Activated naive CD4-positive, alpha-beta T cell treated with anti-CD3 and anti-CD28 coated beads, Interleukin-2, amount 50 U/mL, for 72 hours (primary cell): ENCODE data around the gene SVIL. TPM values are rescaled to one million over a fixed set of nuclear protein-coding genes. Genes with fewer than 3 reads are reported as not detected.
A peak's percentile ranks its signal among the peaks of the same experiment; 100 is the strongest.
"Not testable (repeated sequence)": the region's sequence is repeated elsewhere in the genome, so short reads cannot be mapped to it uniquely, and the experiment has no call there.

Experiments used
- ATAC-seq, 2 donors: fragments of 150-1000 bp; cut with Tn5 transposase; 2 replicates each; pipeline ENCODE4 v1.10.0; 2021; ENCODE audit warnings: mild to moderate bottlenecking in 2 of 2, moderate library complexity in 2 of 2
- DNase-seq, 2 donors: peaks; one replicate each; pipeline ENCODE4 v3.0.0; 2021 to 2022; ENCODE audit warnings: low spot score in 2 of 2
- H3K27ac Mint-ChIP-seq, 2 donors: one replicate each; pipeline ENCODE4 v1.8.0; 2022; ENCODE audit warnings: mild to moderate bottlenecking in 2 of 2, mixed read lengths in 2 of 2
- H3K36me3 Mint-ChIP-seq, 2 donors: one replicate each; pipeline ENCODE4 v1.8.0; 2022; ENCODE audit warnings: mixed read lengths in 2 of 2
- H3K9me3 Mint-ChIP-seq, 2 donors: one replicate each; pipeline ENCODE4 v1.8.0; 2022; ENCODE audit warnings: mixed read lengths in 2 of 2
- total RNA-seq, 2 donors: library from RNA; stranded (reverse); gene quantifications; one replicate each; pipeline ENCODE4 v1.2.3, GENCODE V29; 2022

SVIL gene
- total RNA-seq, 2 donors from 2014 or later, result 7.4 to 12.4 TPM

GRCh38 chr10:29615195-29615594, 19.6 kb downstream of the SVIL start:
- DNase-seq (no peak), ATAC-seq (no peak)
- Mint-ChIP-seq H3K9me3 (peaks cover 0 to 6% of the 10 kb centered on the region in 2 donors), H3K27ac (no peak overlapping the region), H3K36me3 (peaks cover 9 to 11% of the 10 kb centered on the region in 2 donors)

DNA sequence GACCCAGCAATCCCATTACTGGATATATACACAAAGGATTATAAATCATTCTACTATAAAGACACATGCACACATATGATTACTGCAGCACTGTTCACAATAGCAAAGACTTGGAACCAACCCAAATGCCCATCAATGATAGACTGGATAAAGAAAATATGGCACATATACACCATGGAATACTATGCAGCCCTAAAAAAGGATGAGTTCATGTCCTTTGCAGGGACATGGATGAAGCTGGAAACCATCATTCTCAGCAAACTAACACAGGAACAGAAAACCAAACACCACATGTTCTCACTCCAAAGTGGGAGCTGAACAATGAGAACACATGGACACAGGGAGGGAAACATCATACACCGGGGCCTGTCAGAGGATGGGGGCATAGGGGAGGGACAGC, 20.5 kb downstream of the SVIL start:
- H3K36me3 Mint-ChIP-seq, result peaks cover 15 to 20% of the 10 kb centered on the region in 2 donors
- not testable (repeated sequence) for DNase-seq, ATAC-seq, H3K27ac Mint-ChIP-seq, H3K9me3 Mint-ChIP-seq

DNA sequence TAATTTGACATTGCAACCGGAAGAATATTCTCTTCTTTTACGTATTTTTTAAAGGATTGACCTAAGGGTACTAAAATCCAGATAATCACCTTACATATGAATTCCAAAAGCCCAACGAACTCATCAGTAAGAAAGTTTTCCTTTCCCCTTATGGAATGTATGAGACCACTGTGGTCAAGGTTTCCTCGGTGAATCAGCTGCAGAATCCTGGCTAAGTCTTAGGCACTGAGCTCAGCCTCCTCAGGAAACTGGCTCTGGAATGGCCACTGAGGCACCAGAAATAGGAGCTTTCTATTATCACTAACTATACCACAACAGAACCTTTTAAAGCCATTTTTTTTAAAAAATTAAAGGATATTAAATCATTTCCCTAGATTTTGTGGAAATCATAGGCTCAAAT, 21.0 kb downstream of the SVIL start:
- DNase-seq (no peak), ATAC-seq (no peak)
- H3K36me3 Mint-ChIP-seq, result peaks cover 18 to 24% of the 10 kb centered on the region in 2 donors
- H3K27ac Mint-ChIP-seq, result no peak overlapping the region
- peaks cover 6 to 8% of the 10 kb centered on the region in 2 donors for H3K9me3 Mint-ChIP-seq

DNA sequence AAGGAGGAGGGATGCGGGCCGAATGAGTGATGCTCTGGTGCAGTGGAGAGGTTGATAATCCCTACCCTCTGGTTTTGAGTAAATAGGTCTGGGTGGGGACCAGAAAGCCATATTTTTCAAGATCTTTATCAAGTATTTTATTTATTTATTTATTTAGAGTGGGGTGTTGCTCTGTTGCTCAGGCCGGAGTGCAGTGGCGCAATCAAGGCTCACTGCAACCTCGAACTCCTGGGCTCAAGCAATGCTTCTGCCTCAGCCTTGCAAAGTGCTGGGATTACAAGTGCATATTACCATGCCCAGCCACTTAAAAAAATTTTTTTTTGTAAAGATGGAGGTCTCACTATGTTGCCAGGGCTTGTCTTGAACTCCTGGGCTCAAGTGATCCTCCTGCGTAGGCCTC, 21.6 kb downstream of the SVIL start:
- ATAC-seq (no peak), DNase-seq (no peak)
- H3K36me3 Mint-ChIP-seq, result peaks cover 18 to 24% of the 10 kb centered on the region in 2 donors
- no peak overlapping the region for H3K27ac Mint-ChIP-seq
- H3K9me3 Mint-ChIP-seq, result peaks cover 6 to 8% of the 10 kb centered on the region in 2 donors

- ATAC-seq (no peak), DNase-seq (no peak)
- no peak overlapping the region for H3K27ac Mint-ChIP-seq
Measured at GRCh38 chr10:29612657-29613056, 22.1 kb downstream of the SVIL start.

DNA sequence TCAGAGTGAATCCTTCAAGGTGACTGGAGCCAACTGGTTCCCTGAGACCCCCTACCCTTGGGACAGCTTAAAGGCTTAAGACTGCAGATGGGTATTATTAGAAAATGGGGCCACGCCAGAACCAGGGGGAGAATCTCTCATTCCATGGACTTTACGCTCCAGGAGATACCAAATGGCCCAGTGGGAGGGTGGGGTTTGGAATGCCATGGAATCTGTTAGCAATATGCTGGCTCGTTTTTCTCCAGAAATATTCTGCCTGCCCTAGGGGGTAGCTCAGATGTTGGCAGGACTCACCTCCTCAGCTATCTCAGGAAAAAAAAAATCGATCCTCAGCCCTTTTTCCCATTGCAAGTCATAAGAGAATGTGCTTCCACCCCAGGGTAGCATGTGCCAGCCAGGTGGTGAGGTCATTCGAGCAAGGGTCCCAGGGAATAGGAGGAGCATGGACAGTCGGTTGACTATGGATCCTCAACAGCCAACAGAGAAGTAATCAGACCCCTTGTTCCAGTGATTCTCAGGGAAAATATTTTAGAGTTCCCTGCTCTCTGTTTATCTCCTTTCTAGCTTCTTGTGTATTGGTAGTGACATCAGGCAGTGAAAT, 22.9 kb downstream of the SVIL start:
- Mint-ChIP-seq H3K36me3 (peaks cover 18 to 24% of the 10 kb centered on the region in 2 donors), H3K9me3 (peaks cover 6 to 8% of the 10 kb centered on the region in 2 donors), H3K27ac (peak overlapping the region in 1 of 2 donors; percentile 66)
- ATAC-seq (no peak), DNase-seq (no peak)

More at GRCh38 chr10:29612657-29613056, 22.1 kb downstream of the SVIL start:
- Mint-ChIP-seq H3K36me3 (peaks cover 18 to 24% of the 10 kb centered on the region in 2 donors), H3K9me3 (peaks cover 6 to 8% of the 10 kb centered on the region in 2 donors)

GRCh38 chr10:29610876-29611647, 23.7 kb downstream of the SVIL start:
- H3K9me3 Mint-ChIP-seq, result peaks cover 6 to 8% of the 10 kb centered on the region in 2 donors
- DNase-seq (no peak), ATAC-seq (no peak)
- peak overlapping the region in 1 of 2 donors; percentile 9 for H3K27ac Mint-ChIP-seq
- peaks cover 18 to 24% of the 10 kb centered on the region in 2 donors for H3K36me3 Mint-ChIP-seq

DNA sequence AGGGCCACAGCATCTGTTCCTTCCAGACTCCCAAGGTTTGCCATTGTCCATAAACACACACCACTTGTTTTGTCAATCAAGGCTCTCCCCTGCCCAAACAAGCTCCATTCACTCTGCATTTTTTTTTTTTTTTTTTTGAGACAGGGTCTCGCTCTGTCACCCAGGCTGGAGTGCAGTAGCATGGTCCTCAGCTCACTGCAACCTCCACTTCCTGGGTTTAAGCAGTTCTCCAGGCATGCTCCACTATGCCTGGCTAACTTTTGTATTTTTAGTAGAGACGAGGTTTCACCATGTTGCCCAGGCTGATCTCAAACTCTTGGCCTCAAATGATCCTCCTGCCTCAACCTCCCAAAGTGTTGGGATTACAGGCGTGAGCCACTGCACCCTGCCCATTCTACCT, 24.4 kb downstream of the SVIL start:
- not testable (repeated sequence) for ATAC-seq, H3K9me3 Mint-ChIP-seq, DNase-seq
- H3K27ac Mint-ChIP-seq, result peak overlapping the region; percentile 9 to 11
- H3K36me3 Mint-ChIP-seq, result peaks cover 18 to 24% of the 10 kb centered on the region in 2 donors

DNA sequence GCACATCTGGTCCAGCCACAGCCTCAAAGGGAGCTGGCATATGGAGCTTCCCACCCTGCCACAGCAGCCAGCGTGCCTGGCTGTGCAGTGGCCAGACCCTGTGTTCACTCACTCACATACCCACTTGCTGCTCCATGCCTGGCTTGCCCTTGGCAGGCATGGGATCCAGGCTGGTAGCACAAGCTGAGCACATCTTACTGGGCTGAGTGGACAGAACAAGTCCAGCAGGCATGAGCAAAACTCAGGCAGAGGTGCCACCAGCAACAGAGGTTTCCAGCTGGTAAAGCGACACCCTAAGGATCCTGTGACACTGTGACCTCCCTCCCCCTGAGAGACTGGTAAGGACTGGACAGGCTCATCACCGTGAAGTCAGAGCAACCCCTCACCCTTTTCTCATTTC, 25.1 kb downstream of the SVIL start:
- H3K9me3 Mint-ChIP-seq, result peaks cover 6 to 8% of the 10 kb centered on the region in 2 donors
- ATAC-seq (no peak), DNase-seq (no peak)
- H3K36me3 Mint-ChIP-seq, result peaks cover 18 to 24% of the 10 kb centered on the region in 2 donors
- H3K27ac Mint-ChIP-seq, result peak overlapping the region in 1 of 2 donors; percentile 11

GRCh38 chr10:29608476-29609301, 26.1 kb downstream of the SVIL start:
- Mint-ChIP-seq H3K36me3 (peaks cover 18 to 24% of the 10 kb centered on the region in 2 donors), H3K9me3 (peaks cover 6 to 8% of the 10 kb centered on the region in 2 donors), H3K27ac (no peak overlapping the region)
- ATAC-seq, result no peak
- no peak for DNase-seq

- H3K36me3 Mint-ChIP-seq, result peaks cover 18 to 24% of the 10 kb centered on the region in 2 donors
- DNase-seq, result no peak
- no peak overlapping the region for H3K27ac Mint-ChIP-seq
- peaks cover 6 to 8% of the 10 kb centered on the region in 2 donors for H3K9me3 Mint-ChIP-seq
- ATAC-seq, result no peak
Measured at GRCh38 chr10:29608062-29608461, 26.7 kb downstream of the SVIL start.

DNA sequence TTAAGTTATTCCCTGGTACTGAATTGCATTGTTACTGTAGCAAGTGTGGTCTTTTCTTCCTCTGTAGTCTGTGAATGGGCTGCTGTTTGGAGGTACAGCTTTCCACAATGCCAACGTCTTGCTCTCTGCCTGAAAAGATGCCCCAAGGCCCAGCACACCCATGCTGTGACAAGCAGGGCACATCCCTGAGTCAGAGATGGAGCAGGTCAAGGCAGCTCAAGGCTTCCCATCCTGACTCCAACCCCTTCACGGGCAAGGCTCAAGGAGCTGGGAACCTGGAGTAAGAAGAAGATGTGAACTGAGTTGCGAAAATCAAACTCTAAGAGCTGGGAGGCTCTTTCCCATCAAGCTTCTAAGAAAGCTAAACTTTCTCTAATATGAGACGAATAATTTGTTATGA, 27.2 kb downstream of the SVIL start:
- DNase-seq (no peak), ATAC-seq (no peak)
- H3K36me3 Mint-ChIP-seq, result peaks cover 18 to 24% of the 10 kb centered on the region in 2 donors
- H3K9me3 Mint-ChIP-seq, result peaks cover 6 to 8% of the 10 kb centered on the region in 2 donors
- no peak overlapping the region for H3K27ac Mint-ChIP-seq

- not testable (repeated sequence) for ATAC-seq, H3K9me3 Mint-ChIP-seq, DNase-seq, H3K27ac Mint-ChIP-seq
- peaks cover 18 to 24% of the 10 kb centered on the region in 2 donors for H3K36me3 Mint-ChIP-seq
Measured at GRCh38 chr10:29606693-29607092, 28.1 kb downstream of the SVIL start.

- peaks cover 4 to 5% of the 10 kb centered on the region in 2 donors for H3K36me3 Mint-ChIP-seq
- H3K27ac Mint-ChIP-seq, result no peak overlapping the region
- ATAC-seq (no peak), DNase-seq (no peak)
- peaks cover 0 to 3% of the 10 kb centered on the region in 2 donors for H3K9me3 Mint-ChIP-seq
Measured at GRCh38 chr10:29604291-29604825, 30.4 kb downstream of the SVIL start.

DNA sequence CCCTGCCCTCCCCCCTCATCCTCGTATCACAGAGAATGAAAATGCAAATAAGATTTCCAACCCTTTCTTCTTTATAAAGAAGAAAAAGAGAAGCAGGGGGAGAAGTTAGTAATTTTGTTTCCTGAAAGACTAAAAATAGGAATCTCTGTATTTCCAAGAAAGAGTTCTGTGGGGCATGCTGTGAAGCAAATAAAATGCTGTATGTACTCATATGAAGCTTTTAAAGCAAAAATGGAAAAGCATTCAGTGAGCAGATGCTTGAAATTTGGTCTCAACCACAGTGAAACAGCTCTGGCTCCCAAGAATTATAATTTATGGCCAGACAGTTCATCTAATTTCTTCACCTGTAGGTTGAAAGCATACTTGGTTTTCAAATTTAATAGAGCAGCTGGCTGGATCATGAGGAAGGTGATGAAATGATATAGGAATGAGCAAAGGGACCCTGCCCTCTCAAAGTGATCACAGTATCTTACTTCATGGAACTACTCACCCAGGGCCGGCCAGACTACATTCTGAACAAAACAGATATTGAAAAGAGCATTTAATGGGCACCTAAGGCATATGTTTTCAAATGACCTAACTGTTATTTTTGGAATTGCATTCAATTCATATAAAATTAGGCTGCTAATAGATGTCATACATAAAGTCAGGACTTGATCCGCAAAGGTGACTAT, 31.4 kb downstream of the SVIL start:
- ATAC-seq, result no peak
- DNase-seq, result no peak
- Mint-ChIP-seq H3K9me3 (no peaks in the 10 kb centered on the region), H3K36me3 (no peaks in the 10 kb centered on the region), H3K27ac (no peak overlapping the region)

DNA sequence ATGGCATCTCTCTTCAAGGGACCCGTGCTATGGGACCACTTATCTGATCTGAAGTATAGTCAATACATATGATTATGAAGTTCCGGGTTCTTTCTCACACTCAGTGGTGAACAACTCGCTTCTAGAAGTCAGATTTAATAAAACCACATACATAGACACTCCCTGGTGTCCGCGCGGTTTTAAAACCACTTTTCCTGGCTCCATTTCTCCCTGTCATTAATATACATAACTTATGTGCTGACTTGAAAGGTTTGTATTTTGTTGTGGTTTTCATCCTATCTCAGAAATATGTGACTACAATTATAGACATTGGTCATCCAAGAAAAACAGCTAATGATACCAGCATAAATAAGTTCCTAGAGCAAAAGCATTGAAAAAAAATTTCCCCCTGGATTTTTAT, 34.0 kb downstream of the SVIL start:
- no peak for ATAC-seq
- Mint-ChIP-seq H3K36me3 (no peaks in the 10 kb centered on the region), H3K27ac (no peak overlapping the region), H3K9me3 (no peaks in the 10 kb centered on the region)
- DNase-seq, result no peak
